ENCODE data around the gene CFAP46.

- TF ChIP-seq POLR2A (IDR thresholded peaks at IDR 0.05) (no peak), CTCF (IDR thresholded peaks at IDR 0.05) (no peak)
Observed at GRCh38 chr10:132876131-132876860, 66.1 kb downstream of the CFAP46 start.

Data from esophagus squamous epithelium (tissue), 4 donors.